Activated T-cell treated with anti-CD3 and anti-CD28 coated beads, Interleukin-2, amount 50 U/mL, for 72 hours (primary cell): ENCODE measurements around the gene ADAMTS9. TPM values are rescaled to one million over a fixed set of nuclear protein-coding genes. Genes with fewer than 3 reads are reported as not detected.

Experiments used
- ATAC-seq, 2 donors: fragments of 150-1000 bp; cut with Tn5 transposase; replicated peaks in 1 of 2; 2 replicates each; pipeline ENCODE4 v1.10.0; 2021; ENCODE audit warnings: moderate library complexity in 2 of 2, mild to moderate bottlenecking in 1 of 2
- DNase-seq, 2 donors: peaks; one replicate each; pipeline ENCODE4 v3.0.0; 2021 to 2022; ENCODE audit warnings: mixed read lengths in 1 of 2
- H3K27ac Mint-ChIP-seq: one replicate; pipeline ENCODE4 v1.8.0; 2022; ENCODE audit warnings: mild to moderate bottlenecking, moderate library complexity, mixed read lengths
- H3K27me3 Mint-ChIP-seq: one replicate; pipeline ENCODE4 v1.8.0; 2022; ENCODE audit warnings: low read depth, mixed read lengths
- H3K36me3 Mint-ChIP-seq, 2 donors: one replicate each; pipeline ENCODE4 v1.8.0; 2022; ENCODE audit warnings: mixed read lengths in 2 of 2, mild to moderate bottlenecking in 1 of 2; ENCODE audit not compliant: insufficient read depth in 2 of 2
- H3K4me1 Mint-ChIP-seq: one replicate; pipeline ENCODE4 v1.8.0; 2022; ENCODE audit warnings: low read depth, mixed read lengths
- H3K4me3 Mint-ChIP-seq, 2 donors: one replicate each; pipeline ENCODE4 v1.8.0; 2022; ENCODE audit warnings: mild to moderate bottlenecking in 2 of 2, mixed read lengths in 2 of 2, moderate library complexity in 2 of 2
- H3K9me3 Mint-ChIP-seq, 2 donors: one replicate each; pipeline ENCODE4 v1.8.0; 2022; ENCODE audit warnings: mixed read lengths in 2 of 2
- total RNA-seq, 2 donors: library from RNA; stranded (reverse); gene quantifications; one replicate each; pipeline ENCODE4 v1.2.3, GENCODE V29; 2022

The ADAMTS9 gene
- total RNA-seq, 2 donors from 2014 or later = not detected

DNA sequence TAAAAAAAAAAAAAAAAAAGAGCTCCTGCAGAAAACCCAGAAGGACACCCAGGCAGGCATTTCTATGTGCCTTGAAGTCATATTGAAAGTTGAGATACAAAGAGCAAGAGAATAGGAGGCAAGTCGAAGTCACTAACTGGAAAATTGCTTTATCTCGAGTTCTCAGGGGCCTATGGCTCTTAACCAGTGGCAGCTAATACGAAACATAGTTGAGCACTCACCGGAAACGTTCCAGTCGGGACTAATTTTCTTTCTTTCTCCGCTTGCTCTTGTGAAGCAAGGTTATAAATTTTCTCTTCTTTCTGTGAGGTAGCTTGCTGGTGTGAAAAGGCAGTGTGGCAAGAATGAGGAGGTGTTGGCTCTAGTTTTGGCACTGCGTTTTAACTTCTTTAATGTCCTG is 181.5 kb downstream of the ADAMTS9 start:
- peaks cover 35% of the 10 kb centered on the region for H3K27me3 Mint-ChIP-seq
- peaks cover 4% of the 10 kb centered on the region for H3K4me1 Mint-ChIP-seq

DNA sequence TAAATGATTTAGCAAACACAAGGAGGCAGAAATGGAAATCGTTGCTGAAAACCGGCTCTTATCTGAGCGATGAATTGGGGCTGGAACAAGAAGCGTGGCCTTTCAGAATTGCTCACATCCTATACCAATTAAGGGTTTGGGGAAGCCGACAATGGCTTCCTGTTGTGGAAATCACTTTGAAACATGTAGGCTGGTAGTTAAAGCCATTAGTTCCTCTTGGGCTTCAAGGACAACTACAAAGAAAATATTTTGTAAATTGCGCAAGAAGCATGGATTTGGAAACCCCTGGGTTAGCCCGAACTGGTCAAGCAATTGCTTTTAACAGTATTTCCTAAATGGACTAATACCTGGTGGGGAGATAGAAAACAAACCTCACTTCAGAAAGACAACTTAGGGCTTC is 182.4 kb downstream of the ADAMTS9 start:
- Mint-ChIP-seq H3K27ac (no peak overlapping the region), H3K4me3 (no peak overlapping the region), H3K36me3 (no peaks in the 10 kb centered on the region), H3K27me3 (peaks cover 37% of the 10 kb centered on the region), H3K4me1 (peaks cover 4% of the 10 kb centered on the region), H3K9me3 (peaks cover 0 to 3% of the 10 kb centered on the region in 2 donors)
- no peak for DNase-seq
- ATAC-seq = no peak

More for the DNA sequence above, 181.5 kb downstream of the ADAMTS9 start:
- DNase-seq (no peak), ATAC-seq (no peak)
- Mint-ChIP-seq H3K36me3 (no peaks in the 10 kb centered on the region), H3K9me3 (peaks cover 0 to 3% of the 10 kb centered on the region in 2 donors), H3K27ac (no peak overlapping the region), H3K4me3 (no peak overlapping the region)

DNA sequence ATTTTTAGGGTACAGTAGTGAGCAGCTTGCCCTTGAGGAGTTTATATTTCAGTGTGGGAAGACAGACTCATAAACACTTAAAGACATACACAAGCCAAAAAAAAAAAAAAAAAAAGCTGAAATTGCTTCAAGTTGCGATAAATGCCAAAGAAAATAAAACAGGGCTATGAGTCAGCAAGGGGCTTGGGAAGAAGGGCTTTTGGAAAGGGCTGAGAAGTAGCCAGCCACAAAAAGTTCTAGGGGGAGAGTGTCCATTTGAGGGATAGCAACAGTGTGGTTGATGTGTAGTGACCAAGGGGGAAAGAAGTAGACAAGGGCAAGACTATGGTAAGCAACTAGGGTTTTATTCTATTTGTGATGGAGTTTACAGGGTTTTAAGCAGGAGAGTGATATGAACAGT is 185.5 kb downstream of the ADAMTS9 start:
- Mint-ChIP-seq H3K27me3 (peaks cover 51% of the 10 kb centered on the region), H3K27ac (no peak overlapping the region), H3K9me3 (peaks cover 0 to 3% of the 10 kb centered on the region in 2 donors), H3K4me1 (peaks cover 4% of the 10 kb centered on the region), H3K36me3 (no peaks in the 10 kb centered on the region), H3K4me3 (no peak overlapping the region)
- DNase-seq = no peak
- no peak for ATAC-seq

DNA sequence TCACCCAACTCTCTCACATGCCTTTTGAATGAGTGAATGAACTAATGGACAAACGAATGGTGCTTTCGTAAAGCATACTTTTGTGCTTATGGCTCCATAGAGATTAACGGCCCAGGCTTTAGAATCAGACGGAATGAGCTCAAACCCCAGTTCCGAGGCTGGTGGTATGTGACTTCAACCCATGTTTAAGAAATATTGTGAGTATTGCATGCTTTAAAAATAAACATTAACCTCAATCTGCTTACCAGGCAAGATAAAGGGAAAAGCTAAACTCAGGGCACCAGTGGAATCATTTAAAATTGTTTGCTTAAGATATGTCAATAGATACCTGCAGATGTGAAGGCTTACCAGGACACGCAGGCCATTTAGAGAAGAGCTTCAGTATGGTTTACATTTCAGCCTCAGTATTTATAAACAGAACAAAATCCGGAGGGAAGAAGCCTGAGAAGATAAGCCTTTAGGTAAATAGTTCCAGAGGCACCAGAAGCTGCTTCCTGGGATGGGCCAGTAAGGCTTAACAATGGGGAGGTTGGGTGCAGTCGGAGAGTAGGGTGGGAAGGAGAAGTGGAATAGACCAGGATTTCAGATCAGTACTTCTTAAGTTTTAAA is 186.4 kb downstream of the ADAMTS9 start:
- Mint-ChIP-seq H3K27ac (no peak overlapping the region), H3K4me1 (peaks cover 4% of the 10 kb centered on the region), H3K27me3 (peaks cover 51% of the 10 kb centered on the region), H3K36me3 (no peaks in the 10 kb centered on the region), H3K4me3 (no peak overlapping the region), H3K9me3 (peaks cover 0 to 3% of the 10 kb centered on the region in 2 donors)
- ATAC-seq = no peak
- DNase-seq = no peak

DNA sequence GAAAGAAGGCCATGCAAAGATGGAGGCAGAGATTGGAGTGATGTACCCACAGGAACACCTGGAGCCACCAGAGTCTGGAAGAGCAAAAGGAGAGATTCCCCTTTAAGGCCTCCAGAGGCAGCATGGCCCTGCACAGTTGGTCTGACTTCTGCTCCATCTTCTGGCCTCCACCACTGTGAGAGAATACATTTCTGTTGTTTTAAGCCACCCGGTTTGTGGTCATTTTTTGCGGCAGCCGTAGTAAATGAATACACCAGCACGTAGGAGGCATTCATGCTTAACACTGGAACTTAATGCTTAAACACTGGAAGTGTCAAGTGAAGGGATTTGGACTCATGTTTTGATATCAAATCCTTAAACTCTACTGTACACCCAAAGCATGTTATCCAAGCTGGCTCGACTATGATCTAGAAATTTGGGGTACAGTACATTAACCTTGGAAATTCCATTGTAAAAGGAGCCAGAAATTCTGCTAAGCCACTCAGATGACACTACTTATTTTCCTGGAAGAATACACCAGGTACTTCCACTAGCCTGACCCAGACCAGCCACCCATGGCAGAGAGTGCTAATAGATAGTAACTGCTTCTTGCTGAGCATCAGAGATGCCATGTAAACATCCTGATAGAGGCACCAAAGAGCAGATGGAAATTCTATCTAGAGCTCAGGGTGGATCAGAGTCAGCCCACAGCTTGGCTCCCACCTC is 190.9 kb downstream of the ADAMTS9 start:
- Mint-ChIP-seq H3K9me3 (no peaks in the 10 kb centered on the region), H3K4me3 (no peak overlapping the region), H3K27me3 (peaks cover 51% of the 10 kb centered on the region), H3K27ac (no peak overlapping the region), H3K4me1 (no peaks in the 10 kb centered on the region), H3K36me3 (no peaks in the 10 kb centered on the region)
- ATAC-seq = no peak
- DNase-seq = no peak

DNA sequence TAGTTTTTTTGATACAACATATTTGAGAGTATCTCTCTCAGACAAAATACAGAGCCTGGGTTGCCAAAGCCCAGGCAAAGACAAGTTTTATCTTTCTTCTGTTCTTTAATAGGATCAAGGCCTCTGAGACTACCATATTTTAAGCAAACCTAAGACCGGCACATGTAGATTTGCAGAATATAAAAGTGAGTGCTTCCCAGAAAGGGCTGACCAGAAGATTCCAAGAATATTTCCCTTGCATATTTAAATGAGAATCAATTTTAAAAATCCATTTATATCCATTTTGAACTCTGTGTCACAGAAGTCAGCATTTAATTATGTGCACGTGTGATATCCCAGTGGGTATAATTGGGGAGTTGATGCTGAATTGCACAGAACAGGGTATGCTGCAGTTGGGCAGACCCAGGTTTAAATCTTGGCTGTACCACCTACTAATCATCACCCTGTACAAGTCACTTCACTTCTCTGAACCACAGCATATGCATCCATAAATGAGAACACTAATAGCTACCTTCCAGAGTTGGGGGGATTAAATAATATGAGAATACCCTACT is 191.9 kb downstream of the ADAMTS9 start:
- no peak overlapping the region for H3K4me3 Mint-ChIP-seq
- no peaks in the 10 kb centered on the region for H3K36me3 Mint-ChIP-seq
- DNase-seq (no peak), ATAC-seq (no peak)
- H3K4me1 Mint-ChIP-seq = no peaks in the 10 kb centered on the region
- peaks cover 53% of the 10 kb centered on the region for H3K27me3 Mint-ChIP-seq
- no peaks in the 10 kb centered on the region for H3K9me3 Mint-ChIP-seq
- H3K27ac Mint-ChIP-seq = no peak overlapping the region

- H3K27me3 Mint-ChIP-seq = peaks cover 59% of the 10 kb centered on the region
- no peak for DNase-seq
- no peaks in the 10 kb centered on the region for H3K9me3 Mint-ChIP-seq
- no peak overlapping the region for H3K4me3 Mint-ChIP-seq
- no peaks in the 10 kb centered on the region for H3K36me3 Mint-ChIP-seq
- no peak for ATAC-seq
- no peak overlapping the region for H3K27ac Mint-ChIP-seq
- H3K4me1 Mint-ChIP-seq = no peaks in the 10 kb centered on the region
These were observed 192.5 kb downstream of the ADAMTS9 start for GRCh38 chr3:64495121-64495780.

DNA sequence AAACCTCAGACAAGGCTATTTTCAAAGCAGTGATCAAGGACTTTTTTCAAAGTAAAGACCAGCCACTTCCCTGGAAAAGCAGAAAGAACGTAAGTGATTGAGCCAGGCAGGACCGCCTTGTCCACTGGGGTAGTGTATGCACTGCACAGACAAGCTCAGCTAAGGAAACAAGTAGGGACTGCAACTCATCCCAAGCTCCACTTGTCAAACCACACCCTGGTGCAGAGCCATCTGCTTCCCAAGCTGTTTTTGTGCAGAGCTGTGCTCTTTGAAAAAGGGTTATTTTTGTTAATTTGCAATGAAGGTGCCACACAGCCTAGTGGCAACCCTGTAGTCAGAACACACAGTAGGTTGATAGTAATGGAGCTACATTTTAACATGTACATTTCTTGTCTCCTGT is 193.3 kb downstream of the ADAMTS9 start:
- Mint-ChIP-seq H3K4me1 (no peaks in the 10 kb centered on the region), H3K9me3 (no peaks in the 10 kb centered on the region), H3K27ac (no peak overlapping the region), H3K27me3 (peaks cover 63% of the 10 kb centered on the region), H3K4me3 (no peak overlapping the region), H3K36me3 (no peaks in the 10 kb centered on the region)
- DNase-seq = no peak
- no peak for ATAC-seq

GRCh38 chr3:64493149-64493548 is 194.7 kb downstream of the ADAMTS9 start:
- ATAC-seq (no peak), DNase-seq (no peak)
- Mint-ChIP-seq H3K4me3 (no peak overlapping the region), H3K9me3 (no peaks in the 10 kb centered on the region), H3K27me3 (peaks cover 60% of the 10 kb centered on the region), H3K36me3 (no peaks in the 10 kb centered on the region), H3K27ac (no peak overlapping the region), H3K4me1 (peaks cover 4% of the 10 kb centered on the region)

DNA sequence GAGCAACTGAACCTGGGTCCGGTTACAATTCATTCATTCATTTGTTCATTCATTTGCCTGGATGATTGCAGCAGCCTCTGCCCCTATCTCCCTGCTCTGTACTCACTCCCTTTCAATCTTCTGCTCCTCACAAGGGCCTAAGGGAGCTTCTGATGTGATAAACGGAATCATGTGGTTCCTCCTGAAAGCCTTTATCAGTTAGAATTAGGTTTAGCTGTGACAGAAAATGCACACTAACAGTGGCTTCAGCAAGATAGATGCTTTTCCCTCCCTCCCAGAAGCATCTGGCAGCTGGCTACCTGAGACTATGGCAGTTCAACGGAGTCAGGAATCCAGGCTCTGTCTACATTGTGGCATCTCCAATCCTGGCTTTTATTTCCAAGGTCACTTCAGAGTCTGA is 196.0 kb downstream of the ADAMTS9 start:
- ATAC-seq (no peak), DNase-seq (no peak)
- H3K27ac Mint-ChIP-seq = no peak overlapping the region
- H3K36me3 Mint-ChIP-seq = no peaks in the 10 kb centered on the region
- H3K4me1 Mint-ChIP-seq = peaks cover 4% of the 10 kb centered on the region
- no peaks in the 10 kb centered on the region for H3K9me3 Mint-ChIP-seq
- no peak overlapping the region for H3K4me3 Mint-ChIP-seq
- H3K27me3 Mint-ChIP-seq = peaks cover 73% of the 10 kb centered on the region

DNA sequence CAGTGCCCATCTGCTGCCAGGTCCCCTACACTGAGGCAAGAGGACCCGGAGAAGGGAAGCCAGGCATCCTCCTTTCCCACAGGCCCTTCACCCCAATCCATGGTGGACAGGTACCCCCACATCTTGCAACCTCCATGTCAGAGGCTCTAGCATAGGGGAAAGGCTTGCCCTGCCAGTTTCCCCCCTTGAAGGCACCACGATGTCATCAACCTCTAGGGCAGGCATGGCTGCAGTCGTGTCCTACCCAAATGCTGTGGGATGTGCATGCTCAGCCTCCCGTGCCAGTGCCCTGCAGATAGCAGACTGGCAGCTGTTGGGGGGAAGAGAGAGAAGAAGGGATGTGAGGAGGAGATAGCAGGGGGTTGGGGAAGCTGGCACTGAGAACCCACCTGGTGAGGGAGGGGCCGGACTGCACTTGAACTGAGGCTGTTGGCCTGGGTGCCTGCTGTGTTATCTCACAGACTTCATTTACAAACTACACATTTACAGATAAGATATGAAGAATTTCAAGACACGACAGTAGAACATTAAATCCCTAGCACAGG is 197.5 kb downstream of the ADAMTS9 start:
- ATAC-seq (no peak), DNase-seq (no peak)

DNA sequence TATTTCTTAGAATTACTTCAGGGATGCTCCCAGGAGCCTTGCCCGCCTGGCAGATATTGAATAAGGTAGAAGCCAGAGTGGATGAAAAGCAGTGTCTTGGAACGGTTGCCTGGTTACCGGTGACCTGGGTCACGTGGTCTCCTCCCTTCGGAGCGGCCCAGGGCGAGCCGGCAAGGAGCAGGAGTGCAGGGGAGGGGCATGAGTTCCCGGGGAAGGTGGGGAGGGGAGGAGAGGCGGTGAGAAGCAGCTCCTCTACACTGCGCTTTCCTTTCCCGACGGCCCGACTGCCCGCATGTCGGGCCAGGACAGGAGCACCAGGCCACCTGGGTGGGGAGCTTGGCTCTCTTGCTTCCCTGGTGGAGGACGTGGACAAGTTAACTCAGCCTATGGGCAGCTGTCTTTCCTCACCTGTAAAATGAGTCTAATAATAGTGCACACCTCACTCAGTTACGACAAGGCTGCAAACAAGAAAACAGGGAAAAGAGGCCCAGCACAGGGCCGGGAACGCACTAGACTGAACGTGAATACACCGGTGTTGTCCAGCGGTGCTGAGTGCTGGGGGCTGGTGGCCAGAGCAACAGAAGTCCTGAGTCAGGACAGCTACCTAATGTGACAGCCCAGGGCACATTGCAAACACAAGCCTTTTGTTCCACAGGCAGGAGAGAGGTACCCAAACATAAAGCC is 198.3 kb downstream of the ADAMTS9 start:
- Mint-ChIP-seq H3K27me3 (peaks cover 79% of the 10 kb centered on the region), H3K36me3 (no peaks in the 10 kb centered on the region), H3K4me1 (peaks cover 4% of the 10 kb centered on the region), H3K4me3 (no peak overlapping the region), H3K9me3 (no peaks in the 10 kb centered on the region), H3K27ac (no peak overlapping the region)
- DNase-seq = no peak
- no peak for ATAC-seq

More for the DNA sequence above, 197.5 kb downstream of the ADAMTS9 start:
- no peak overlapping the region for H3K27ac Mint-ChIP-seq
- no peaks in the 10 kb centered on the region for H3K9me3 Mint-ChIP-seq
- no peaks in the 10 kb centered on the region for H3K36me3 Mint-ChIP-seq
- peaks cover 4% of the 10 kb centered on the region for H3K4me1 Mint-ChIP-seq
- H3K4me3 Mint-ChIP-seq = no peak overlapping the region
- peaks cover 81% of the 10 kb centered on the region for H3K27me3 Mint-ChIP-seq

DNA sequence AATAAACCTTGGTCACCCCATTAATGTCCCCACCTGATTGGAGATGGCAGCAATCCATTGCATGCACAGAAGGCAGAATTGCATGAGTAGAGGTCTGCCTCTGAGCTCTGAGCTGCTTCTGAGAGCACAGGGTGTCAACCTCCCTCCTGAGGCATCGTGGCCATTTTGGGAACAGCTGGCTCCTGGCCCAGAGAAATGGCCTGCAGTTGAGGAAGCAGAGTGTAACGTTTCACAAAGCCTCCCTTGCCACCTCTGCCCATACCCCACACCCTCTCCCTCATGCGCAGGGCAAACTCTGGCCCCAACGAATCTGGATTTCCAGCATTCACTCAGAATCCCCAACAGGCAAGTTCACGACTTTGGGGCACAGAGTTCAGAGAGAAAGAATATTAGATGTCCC is 198.9 kb downstream of the ADAMTS9 start:
- no peak overlapping the region for H3K4me3 Mint-ChIP-seq
- H3K36me3 Mint-ChIP-seq = no peaks in the 10 kb centered on the region
- no peaks in the 10 kb centered on the region for H3K9me3 Mint-ChIP-seq
- peaks cover 4% of the 10 kb centered on the region for H3K4me1 Mint-ChIP-seq
- H3K27me3 Mint-ChIP-seq = peaks cover 73% of the 10 kb centered on the region
- H3K27ac Mint-ChIP-seq = no peak overlapping the region
- DNase-seq (no peak), ATAC-seq (no peak)
